ENCODE data around the gene OR10T2.
"Not testable (repeated sequence)": the region's sequence is repeated elsewhere in the genome, so short reads cannot be mapped to it uniquely, and the experiment has no call there.

Gene OR10T2

GRCh38 chr1:158355773-158356285, 43.4 kb downstream of the OR10T2 start:
- DNase-seq = no peak

GRCh38 chr1:158354255-158354654, 45.0 kb downstream of the OR10T2 start:
- no peak for DNase-seq

GRCh38 chr1:158353303-158354075, 45.8 kb downstream of the OR10T2 start, which contains the start of gene CD1E:
CD1E (plus strand) TSS chr1:158353894; CDS start chr1:158353989, 95 bp downstream.
- no peak for DNase-seq

- DNase-seq = not testable (repeated sequence)
These were observed 50.3 kb downstream of the OR10T2 start for GRCh38 chr1:158348946-158349345.

Data from stimulated activated CD4-positive, alpha-beta T cell treated with anti-CD3 and anti-CD28 coated beads, Interleukin-4, amount 100 ng/mL, for 24 hours (primary cell).